ENCODE results near the gene NME4.
A peak's percentile ranks its signal among the peaks of the same experiment; 100 is the strongest.

NME4 gene

GRCh38 chr16:379961-380761 is 16.8 kb upstream of the NME4 start:
- no peak overlapping the region for H2BK120ac ChIP-seq (ENCODE audit: low read depth, low read length)
- no peak overlapping the region for H3K27ac ChIP-seq (replicated peaks; ENCODE audit: low read length)
- no peak for DNase-seq (ENCODE audit: low spot score)
- H4K91ac ChIP-seq (ENCODE audit: low read depth, low read length, poor library complexity), result no peak overlapping the region
- H3K4ac ChIP-seq (ENCODE audit: low read length), result no peak overlapping the region
- H3K14ac ChIP-seq (ENCODE audit: low read length), result no peak overlapping the region
- peaks cover 9 to 23% of the 10 kb centered on the region in 2 donors for H3K36me3 ChIP-seq (replicated peaks in 1 of 2; ENCODE audit: control insufficient read depth in 2 of 2, insufficient read depth in 2 of 2, low read length in 2 of 2)
- H4K8ac ChIP-seq (ENCODE audit: low read depth, low read length), result no peak overlapping the region
- no peak overlapping the region for H3K18ac ChIP-seq (ENCODE audit: low read length)
- WGBS, 2 donors (ENCODE audit: extremely low coverage in 2 of 2, insufficient read length in 2 of 2, insufficient replicate concordance in 1 of 2), result no CpG with 5 or more reads among the region's 27 CpGs
- H2BK5ac ChIP-seq (ENCODE audit: low read length), result no peak overlapping the region
- H3K4me3 ChIP-seq (ENCODE audit: low read length in 2 of 2), result peak overlapping the region; percentile 32 to 78
- H3K79me1 ChIP-seq (ENCODE audit: low read depth, low read length), result peaks cover 13% of the 10 kb centered on the region
- H3K23ac ChIP-seq (ENCODE audit: low read depth, low read length, poor library complexity), result no peak overlapping the region
- peak overlapping the region; percentile 75 for H2AK5ac ChIP-seq (ENCODE audit: low read depth, low read length)
- no peak overlapping the region for H2BK15ac ChIP-seq (ENCODE audit: low read length)
- H3K4me1 ChIP-seq (ENCODE audit: control insufficient read depth in 2 of 2, insufficient read depth in 1 of 2, low read depth in 1 of 2, low read length in 2 of 2), result peaks cover 20 to 21% of the 10 kb centered on the region in 2 donors
- H3K9me3 ChIP-seq (replicated peaks in 1 of 2; ENCODE audit: control insufficient read depth in 2 of 2, insufficient read depth in 1 of 2, low read depth in 1 of 2, low read length in 2 of 2), result no peaks in the 10 kb centered on the region
- no peak overlapping the region for H3K9ac ChIP-seq (ENCODE audit: low read depth, low read length, poor library complexity)
- peak overlapping the region; percentile 89 for H3K4me2 ChIP-seq (ENCODE audit: insufficient read depth, low read length, poor library complexity, severe bottlenecking)
- H2AFZ ChIP-seq (ENCODE audit: low read length), result no peak overlapping the region
- peaks cover 0 to 19% (median 7%) of the 10 kb centered on the region in 3 experiments for H3K27me3 ChIP-seq (ENCODE audit: control insufficient read depth in 3 of 3, insufficient read depth in 3 of 3, low read depth in 1 of 3, low read length in 3 of 3)
- no peak overlapping the region for H2BK12ac ChIP-seq (ENCODE audit: low read length)

GRCh38 chr16:380762-381011 is 16.3 kb upstream of the NME4 start:
- Histone ChIP-seq H2BK15ac (ENCODE audit: low read length) (peak overlapping the region; percentile 26), H2AK5ac (ENCODE audit: low read depth, low read length) (peak overlapping the region; percentile 75), H3K9ac (ENCODE audit: low read depth, low read length, poor library complexity) (peak overlapping the region; percentile 90), H3K18ac (ENCODE audit: low read length) (peak overlapping the region; percentile 89), H2AFZ (ENCODE audit: low read length) (peak overlapping the region; percentile 85), H3K4me2 (ENCODE audit: insufficient read depth, low read length, poor library complexity, severe bottlenecking) (peak overlapping the region; percentile 89), H4K91ac (ENCODE audit: low read depth, low read length, poor library complexity) (no peak overlapping the region), H3K27ac (replicated peaks; ENCODE audit: low read length) (no peak overlapping the region), H3K79me1 (ENCODE audit: low read depth, low read length) (peaks cover 13% of the 10 kb centered on the region), H2BK120ac (ENCODE audit: low read depth, low read length) (no peak overlapping the region), H3K14ac (ENCODE audit: low read length) (peak overlapping the region; percentile 94), H3K36me3 (replicated peaks in 1 of 2; ENCODE audit: control insufficient read depth in 2 of 2, insufficient read depth in 2 of 2, low read length in 2 of 2) (peaks cover 9 to 22% of the 10 kb centered on the region in 2 donors), H3K27me3 (ENCODE audit: control insufficient read depth in 3 of 3, insufficient read depth in 3 of 3, low read depth in 1 of 3, low read length in 3 of 3) (peaks cover 0 to 19% (median 7%) of the 10 kb centered on the region in 3 experiments), H3K23ac (ENCODE audit: low read depth, low read length, poor library complexity) (no peak overlapping the region), H2BK5ac (ENCODE audit: low read length) (no peak overlapping the region), H3K4ac (ENCODE audit: low read length) (no peak overlapping the region), H4K8ac (ENCODE audit: low read depth, low read length) (no peak overlapping the region), H2BK12ac (ENCODE audit: low read length) (peak overlapping the region; percentile 73), H3K9me3 (replicated peaks in 1 of 2; ENCODE audit: control insufficient read depth in 2 of 2, insufficient read depth in 1 of 2, low read depth in 1 of 2, low read length in 2 of 2) (no peaks in the 10 kb centered on the region), H3K4me1 (ENCODE audit: control insufficient read depth in 2 of 2, insufficient read depth in 1 of 2, low read depth in 1 of 2, low read length in 2 of 2) (peaks cover 20 to 21% of the 10 kb centered on the region in 2 donors), H3K4me3 (ENCODE audit: low read length in 2 of 2) (peak overlapping the region; percentile 78 to 96)
- no CpG with 5 or more reads among the region's 12 CpGs for WGBS, 2 donors (ENCODE audit: extremely low coverage in 2 of 2, insufficient read length in 2 of 2, insufficient replicate concordance in 1 of 2)
- DNase-seq (ENCODE audit: low spot score), result no peak

- H4K91ac ChIP-seq (ENCODE audit: low read depth, low read length, poor library complexity), result no peak overlapping the region
- peaks cover 6 to 17% of the 10 kb centered on the region in 2 donors for H3K36me3 ChIP-seq (replicated peaks in 1 of 2; ENCODE audit: control insufficient read depth in 2 of 2, insufficient read depth in 2 of 2, low read length in 2 of 2)
- peaks cover 20 to 21% of the 10 kb centered on the region in 2 donors for H3K4me1 ChIP-seq (ENCODE audit: control insufficient read depth in 2 of 2, insufficient read depth in 1 of 2, low read depth in 1 of 2, low read length in 2 of 2)
- no peak overlapping the region for H4K8ac ChIP-seq (ENCODE audit: low read depth, low read length)
- H3K79me1 ChIP-seq (ENCODE audit: low read depth, low read length), result peaks cover 13% of the 10 kb centered on the region
- peak overlapping the region; percentile 55 for H3K23ac ChIP-seq (ENCODE audit: low read depth, low read length, poor library complexity)
- H3K4ac ChIP-seq (ENCODE audit: low read length), result no peak overlapping the region
- H3K27ac ChIP-seq (replicated peaks; ENCODE audit: low read length), result no peak overlapping the region
- peak overlapping the region; percentile 73 for H2BK12ac ChIP-seq (ENCODE audit: low read length)
- H3K18ac ChIP-seq (ENCODE audit: low read length), result peak overlapping the region; percentile 89
- H2BK120ac ChIP-seq (ENCODE audit: low read depth, low read length), result no peak overlapping the region
- no CpG with 5 or more reads among the region's 73 CpGs for WGBS, 2 donors (ENCODE audit: extremely low coverage in 2 of 2, insufficient read length in 2 of 2, insufficient replicate concordance in 1 of 2)
- H3K27me3 ChIP-seq (ENCODE audit: control insufficient read depth in 3 of 3, insufficient read depth in 3 of 3, low read depth in 1 of 3, low read length in 3 of 3), result peaks cover 0 to 19% (median 7%) of the 10 kb centered on the region in 3 experiments
- H2BK15ac ChIP-seq (ENCODE audit: low read length), result peak overlapping the region; percentile 26
- DNase-seq (ENCODE audit: low spot score), result no peak
- peak overlapping the region; percentile 75 for H2AK5ac ChIP-seq (ENCODE audit: low read depth, low read length)
- peak overlapping the region; percentile 89 for H3K4me2 ChIP-seq (ENCODE audit: insufficient read depth, low read length, poor library complexity, severe bottlenecking)
- peak overlapping the region; percentile 90 for H3K9ac ChIP-seq (ENCODE audit: low read depth, low read length, poor library complexity)
- H2BK5ac ChIP-seq (ENCODE audit: low read length), result no peak overlapping the region
- peak overlapping the region; percentile 85 for H2AFZ ChIP-seq (ENCODE audit: low read length)
- peak overlapping the region; percentile 94 for H3K14ac ChIP-seq (ENCODE audit: low read length)
- H3K4me3 ChIP-seq (ENCODE audit: low read length in 2 of 2), result peak overlapping the region; percentile 78 to 96
- H3K9me3 ChIP-seq (replicated peaks in 1 of 2; ENCODE audit: control insufficient read depth in 2 of 2, insufficient read depth in 1 of 2, low read depth in 1 of 2, low read length in 2 of 2), result no peaks in the 10 kb centered on the region
Observed at GRCh38 chr16:381012-381788, 15.8 kb upstream of the NME4 start.

All from neuronal stem cell (in vitro differentiated cells).